Measurements from ENCODE around the gene PYROXD2.
"Not testable (repeated sequence)": the region's sequence is repeated elsewhere in the genome, so short reads cannot be mapped to it uniquely, and the experiment has no call there.

Gene PYROXD2

DNA sequence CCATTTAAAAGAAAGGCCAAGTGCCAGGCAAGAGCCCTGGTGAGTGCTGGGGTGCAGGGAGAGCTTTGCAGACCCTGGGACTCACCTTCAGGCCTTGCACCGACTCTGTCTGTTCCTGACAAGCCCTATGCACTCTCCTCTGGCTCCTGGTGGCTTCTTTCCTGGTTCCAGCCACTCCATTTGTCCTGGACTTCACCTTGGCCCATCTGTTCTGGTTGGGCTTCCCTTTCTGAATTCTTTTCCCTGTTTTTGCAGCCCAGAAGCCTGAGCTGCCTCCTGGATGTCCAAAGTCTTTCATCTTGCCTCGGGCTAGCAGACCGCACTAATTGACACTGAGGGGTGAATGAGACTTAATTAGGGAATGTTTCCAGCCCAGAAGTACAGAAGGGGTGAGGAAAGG is 60.5 kb downstream of the PYROXD2 start:
- Mint-ChIP-seq H3K9me3 (no peaks in the 10 kb centered on the region), H3K27me3 (peaks cover 38% of the 10 kb centered on the region), H3K4me3 (no peak overlapping the region), H3K36me3 (no peaks in the 10 kb centered on the region), H3K27ac (no peak overlapping the region), H3K4me1 (peaks cover 11% of the 10 kb centered on the region)
- ATAC-seq, result no peak

DNA sequence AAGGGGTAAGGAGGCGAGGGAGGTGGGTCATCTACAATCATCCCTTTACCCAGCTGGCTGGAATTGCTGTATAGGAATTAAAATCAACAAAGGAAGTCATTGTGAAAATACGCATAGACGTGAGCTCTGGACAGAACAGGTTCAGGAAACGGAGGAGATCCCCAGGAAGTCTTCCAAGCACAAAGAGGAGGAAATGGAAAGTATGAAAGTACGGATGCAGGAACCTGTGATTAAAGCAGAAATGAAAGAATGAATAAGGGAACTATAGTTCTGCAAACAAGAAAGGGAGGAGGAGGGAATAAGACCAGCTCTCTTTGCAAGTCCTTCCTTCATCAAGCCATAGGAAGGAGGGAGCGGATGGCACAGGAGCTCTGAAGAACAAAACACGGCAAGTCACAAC is 61.8 kb downstream of the PYROXD2 start:
- no peak overlapping the region for H3K4me3 Mint-ChIP-seq
- H3K27me3 Mint-ChIP-seq, result peaks cover 38% of the 10 kb centered on the region
- H3K4me1 Mint-ChIP-seq, result peaks cover 16% of the 10 kb centered on the region
- ATAC-seq, result no peak
- no peak overlapping the region for H3K27ac Mint-ChIP-seq
- no peaks in the 10 kb centered on the region for H3K36me3 Mint-ChIP-seq
- H3K9me3 Mint-ChIP-seq, result no peaks in the 10 kb centered on the region

DNA sequence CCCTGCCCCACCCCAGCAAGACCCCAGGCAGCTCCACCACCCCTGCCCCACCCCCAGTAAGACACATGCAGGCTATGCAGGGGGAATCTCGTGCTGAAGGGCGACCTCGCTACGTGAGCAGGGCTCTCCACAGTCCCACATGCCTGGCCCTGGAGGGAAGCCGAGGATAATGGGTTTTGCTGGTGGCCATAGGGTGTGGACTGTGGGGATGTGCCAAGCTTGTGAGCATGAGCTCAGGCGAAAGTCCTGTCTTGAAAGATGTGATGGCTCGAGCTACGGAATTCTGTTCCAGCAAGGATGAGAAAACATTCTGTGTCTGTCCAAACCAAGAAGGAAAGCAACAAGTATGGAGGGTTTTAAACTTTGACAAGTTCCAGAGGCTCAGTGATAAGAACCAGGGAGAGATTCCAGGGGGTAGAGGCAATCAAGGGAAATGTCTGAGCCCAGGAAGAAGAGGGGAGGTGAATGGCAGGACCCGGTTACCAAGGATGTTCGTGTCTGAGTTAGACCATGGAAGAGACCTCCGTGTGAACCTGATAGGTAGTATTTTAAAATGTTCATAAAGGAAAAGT is 63.1 kb downstream of the PYROXD2 start:
- H3K27ac Mint-ChIP-seq, result no peak overlapping the region
- peaks cover 45% of the 10 kb centered on the region for H3K27me3 Mint-ChIP-seq
- ATAC-seq, result no peak
- H3K36me3 Mint-ChIP-seq, result no peaks in the 10 kb centered on the region
- H3K9me3 Mint-ChIP-seq, result peaks cover 4% of the 10 kb centered on the region
- H3K4me3 Mint-ChIP-seq, result no peak overlapping the region
- peaks cover 16% of the 10 kb centered on the region for H3K4me1 Mint-ChIP-seq

DNA sequence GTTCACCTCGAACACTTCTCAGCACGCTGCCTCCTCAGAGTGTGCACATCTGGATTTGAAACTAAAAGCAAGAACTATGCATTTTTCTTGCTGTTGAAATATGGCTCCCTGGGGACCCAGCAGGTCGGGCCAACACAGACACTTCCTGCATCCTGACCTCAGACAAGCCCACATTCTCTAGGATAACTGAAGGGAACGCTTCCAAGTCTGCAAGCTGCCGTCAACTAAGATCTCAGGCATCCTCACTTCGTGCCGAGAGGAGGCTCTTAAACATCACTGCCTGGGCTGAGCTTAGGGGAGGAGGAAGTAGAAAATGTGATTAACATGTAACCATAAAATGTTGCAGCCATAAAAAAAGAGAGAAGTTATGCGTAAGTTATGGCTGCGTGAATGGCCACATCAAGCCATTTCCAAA is 65.5 kb downstream of the PYROXD2 start:
- Mint-ChIP-seq H3K27me3 (peaks cover 54% of the 10 kb centered on the region), H3K4me3 (peak overlapping the region; percentile 79), H3K9me3 (peaks cover 11% of the 10 kb centered on the region), H3K4me1 (peaks cover 16% of the 10 kb centered on the region), H3K27ac (peak overlapping the region; percentile 35), H3K36me3 (no peaks in the 10 kb centered on the region)
- ATAC-seq, result peak; percentile 82

DNA sequence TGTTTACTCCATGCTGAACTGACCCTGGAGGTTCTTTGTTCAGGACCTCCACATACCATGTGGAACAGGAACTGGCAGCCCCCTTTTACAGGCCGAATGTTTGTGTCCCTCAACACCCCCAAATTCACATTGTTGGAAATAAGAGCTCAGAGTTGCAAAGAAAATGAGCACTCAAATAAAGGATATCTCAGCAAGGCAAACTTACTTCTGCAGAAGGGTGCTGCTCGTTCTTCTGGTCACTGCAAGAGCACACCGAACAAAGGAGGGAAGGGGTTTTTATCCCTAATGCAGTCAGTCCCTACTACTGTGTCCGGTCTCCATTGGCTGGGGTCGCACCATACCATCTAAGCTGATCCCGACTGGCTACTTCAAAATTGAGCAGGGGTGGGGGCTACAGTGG is 68.1 kb downstream of the PYROXD2 start:
- Mint-ChIP-seq H3K4me1 (peaks cover 18% of the 10 kb centered on the region), H3K4me3 (no peak overlapping the region), H3K27me3 (peaks cover 57% of the 10 kb centered on the region), H3K9me3 (peaks cover 11% of the 10 kb centered on the region), H3K27ac (no peak overlapping the region), H3K36me3 (no peaks in the 10 kb centered on the region)
- ATAC-seq, result no peak

DNA sequence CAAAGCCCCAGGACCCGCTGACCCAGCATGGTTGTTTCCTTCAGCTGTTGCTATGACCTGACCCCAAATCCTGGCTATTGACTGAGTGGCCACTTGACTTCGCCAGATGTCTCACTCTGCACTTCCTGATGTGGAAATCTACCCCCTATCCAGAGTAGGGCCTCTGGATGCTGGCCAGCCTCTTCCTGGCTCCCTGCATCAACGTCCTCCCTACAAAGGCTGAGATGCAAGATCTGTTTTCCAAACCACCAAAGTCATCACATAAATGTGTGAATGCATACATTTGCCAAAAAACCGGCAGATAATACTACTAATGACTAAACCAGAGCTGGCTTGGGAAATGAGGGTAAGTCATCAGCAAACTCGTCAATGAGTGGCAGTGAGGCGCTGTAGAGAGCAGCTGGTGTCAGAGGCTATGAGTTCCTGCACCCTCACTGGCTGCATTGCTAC is 70.4 kb downstream of the PYROXD2 start:
- no peak overlapping the region for H3K27ac Mint-ChIP-seq
- no peak overlapping the region for H3K4me3 Mint-ChIP-seq
- ATAC-seq, result no peak
- peaks cover 33% of the 10 kb centered on the region for H3K4me1 Mint-ChIP-seq
- peaks cover 11% of the 10 kb centered on the region for H3K9me3 Mint-ChIP-seq
- H3K36me3 Mint-ChIP-seq, result no peaks in the 10 kb centered on the region
- H3K27me3 Mint-ChIP-seq, result peaks cover 58% of the 10 kb centered on the region

DNA sequence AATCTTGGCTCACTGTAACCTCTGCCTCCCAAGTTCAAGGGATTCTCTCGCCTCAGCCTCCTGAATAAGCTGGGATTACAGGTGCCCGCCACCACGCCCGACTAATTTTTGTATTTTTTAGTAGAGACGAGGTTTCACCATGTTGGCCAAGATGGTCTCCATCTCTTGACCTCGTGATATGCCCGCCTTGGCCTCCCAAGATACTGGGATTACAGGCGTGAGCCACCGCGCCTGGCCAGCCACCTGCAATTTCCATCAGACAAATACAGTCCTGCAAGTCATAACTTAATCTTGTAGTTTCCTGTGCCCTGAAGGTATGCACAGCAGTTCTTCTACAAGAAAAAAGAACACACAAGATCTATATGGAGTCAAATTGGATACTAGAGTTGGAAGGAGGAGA is 73.3 kb downstream of the PYROXD2 start:
- H3K4me3 Mint-ChIP-seq, H3K27ac Mint-ChIP-seq, H3K9me3 Mint-ChIP-seq, H3K36me3 Mint-ChIP-seq, ATAC-seq: not testable (repeated sequence)
- Mint-ChIP-seq H3K27me3 (peaks cover 48% of the 10 kb centered on the region), H3K4me1 (peaks cover 28% of the 10 kb centered on the region)

DNA sequence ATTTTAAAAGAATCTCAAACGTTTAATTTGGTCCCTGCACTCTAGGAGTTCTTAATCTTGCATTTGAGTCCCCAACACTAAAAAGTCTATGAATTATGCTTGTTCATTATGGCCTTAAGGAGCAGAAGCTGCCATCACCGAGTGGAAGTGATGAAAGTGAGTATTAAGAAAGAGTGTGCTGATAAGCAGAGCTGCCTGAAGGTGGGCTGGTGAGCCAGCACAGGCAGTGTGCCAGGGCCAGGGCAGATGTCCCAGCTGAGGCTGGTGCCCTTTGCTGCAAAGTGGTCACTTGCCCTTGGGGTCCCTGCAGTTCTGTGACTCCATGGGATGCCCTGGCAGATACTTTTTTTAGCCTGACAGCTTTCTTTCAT is 74.1 kb downstream of the PYROXD2 start:
- no peak for ATAC-seq
- Mint-ChIP-seq H3K9me3 (no peaks in the 10 kb centered on the region), H3K4me3 (no peak overlapping the region), H3K4me1 (peaks cover 28% of the 10 kb centered on the region), H3K27ac (no peak overlapping the region), H3K27me3 (peaks cover 40% of the 10 kb centered on the region), H3K36me3 (no peaks in the 10 kb centered on the region)

DNA sequence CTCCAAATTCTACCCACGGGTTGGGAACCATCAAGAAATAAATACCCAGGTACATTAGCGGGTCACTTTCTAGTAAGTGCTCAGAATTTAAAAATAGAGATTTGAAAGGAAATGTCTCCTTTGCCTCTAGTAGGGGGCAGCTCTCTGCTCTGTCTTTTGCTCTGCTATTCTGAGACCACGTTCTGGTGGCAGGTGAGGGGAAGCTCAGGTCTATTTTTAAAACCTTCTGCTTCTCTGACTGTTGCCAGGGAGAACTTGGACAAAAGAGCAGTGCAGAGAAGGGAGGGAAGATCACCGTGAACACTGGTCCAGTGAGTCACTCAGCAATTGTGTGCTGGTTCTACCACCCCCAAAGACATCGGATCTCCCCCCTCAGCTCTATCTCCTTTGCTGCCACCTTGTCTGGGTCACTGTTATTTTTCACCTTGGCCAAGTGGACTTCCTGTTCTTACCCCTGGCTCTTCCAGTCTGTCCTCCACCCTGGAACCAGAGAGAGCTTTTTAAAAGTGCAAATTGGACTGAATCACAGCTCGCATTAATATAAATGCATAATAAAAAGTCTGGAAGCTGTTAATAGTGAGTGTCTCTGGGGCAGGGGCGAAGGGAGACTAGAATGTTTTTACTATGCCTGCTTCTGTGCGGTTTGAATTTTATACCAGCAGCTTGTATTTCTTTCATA is 74.6 kb downstream of the PYROXD2 start:
- Mint-ChIP-seq H3K27ac (no peak overlapping the region), H3K4me1 (peaks cover 28% of the 10 kb centered on the region), H3K4me3 (peak overlapping the region; percentile 49), H3K27me3 (peaks cover 35% of the 10 kb centered on the region), H3K36me3 (no peaks in the 10 kb centered on the region), H3K9me3 (no peaks in the 10 kb centered on the region)
- peak; percentile 56 for ATAC-seq

DNA sequence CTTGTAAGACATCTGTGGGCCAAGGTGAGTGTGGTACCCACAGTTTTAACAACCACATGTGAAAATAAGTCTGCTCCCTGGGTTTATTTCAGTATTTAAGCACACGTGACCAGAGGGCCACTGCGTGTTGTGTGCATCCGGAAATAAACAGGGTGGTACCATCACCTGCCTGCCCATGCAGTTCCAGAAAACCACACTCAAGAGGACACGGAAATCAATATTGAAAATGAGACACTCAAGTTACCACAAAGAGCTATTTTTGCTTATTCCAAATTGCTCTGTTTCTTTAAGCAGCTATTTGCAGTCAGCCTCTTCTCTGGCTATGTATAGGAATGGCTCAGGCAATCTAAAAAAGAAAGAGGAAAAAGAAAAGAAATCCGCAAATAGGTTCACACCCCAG is 75.2 kb downstream of the PYROXD2 start:
- H3K27ac Mint-ChIP-seq, result no peak overlapping the region
- ATAC-seq, result peak; percentile 80
- H3K9me3 Mint-ChIP-seq, result no peaks in the 10 kb centered on the region
- peak overlapping the region; percentile 49 for H3K4me3 Mint-ChIP-seq
- H3K36me3 Mint-ChIP-seq, result no peaks in the 10 kb centered on the region
- H3K4me1 Mint-ChIP-seq, result peaks cover 28% of the 10 kb centered on the region
- H3K27me3 Mint-ChIP-seq, result peaks cover 32% of the 10 kb centered on the region

DNA sequence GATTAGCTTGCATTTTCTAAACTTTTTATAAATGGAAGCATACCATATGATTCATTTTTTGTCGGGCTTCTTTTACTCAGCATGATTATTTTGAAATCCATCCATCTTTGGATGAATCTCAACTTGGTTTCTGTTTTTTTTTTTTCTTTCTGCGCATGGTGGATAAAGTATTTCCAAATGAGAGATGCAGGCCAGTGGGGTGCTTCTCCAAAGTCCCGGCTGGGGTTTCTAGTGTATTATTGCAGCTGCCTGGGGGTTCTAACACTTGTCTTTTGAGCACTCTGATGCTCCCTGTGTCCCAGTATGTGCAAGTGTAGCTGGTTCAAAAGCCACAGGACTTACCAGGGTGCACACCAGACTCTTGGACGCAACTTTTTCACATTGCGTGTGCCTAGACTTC is 76.1 kb downstream of the PYROXD2 start:
- H3K4me3 Mint-ChIP-seq, result no peak overlapping the region
- peaks cover 28% of the 10 kb centered on the region for H3K4me1 Mint-ChIP-seq
- ATAC-seq, result no peak
- H3K9me3 Mint-ChIP-seq, result no peaks in the 10 kb centered on the region
- H3K27me3 Mint-ChIP-seq, result peaks cover 24% of the 10 kb centered on the region
- H3K36me3 Mint-ChIP-seq, result no peaks in the 10 kb centered on the region
- H3K27ac Mint-ChIP-seq, result no peak overlapping the region

DNA sequence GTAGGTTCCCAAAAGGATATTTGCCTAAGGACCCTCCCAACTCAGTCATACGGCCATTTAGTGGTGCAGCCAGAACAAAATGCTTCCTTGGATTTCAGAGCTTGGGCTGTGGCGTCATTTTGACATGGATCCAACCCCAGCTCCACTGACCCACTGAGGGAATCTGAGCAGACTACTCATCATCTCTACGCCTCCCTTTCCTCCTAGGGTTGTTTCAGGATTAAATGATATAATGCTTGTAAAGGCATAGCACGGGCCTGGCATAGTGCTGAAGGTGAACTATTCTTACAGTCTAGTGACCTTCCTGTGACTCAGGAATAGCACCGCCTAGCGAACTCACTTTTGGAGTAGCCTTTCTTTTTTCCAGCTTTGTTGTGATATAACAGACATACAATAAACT is 76.7 kb downstream of the PYROXD2 start:
- no peak overlapping the region for H3K27ac Mint-ChIP-seq
- no peak for ATAC-seq
- peaks cover 19% of the 10 kb centered on the region for H3K27me3 Mint-ChIP-seq
- H3K36me3 Mint-ChIP-seq, result no peaks in the 10 kb centered on the region
- H3K9me3 Mint-ChIP-seq, result no peaks in the 10 kb centered on the region
- H3K4me3 Mint-ChIP-seq, result no peak overlapping the region
- peaks cover 28% of the 10 kb centered on the region for H3K4me1 Mint-ChIP-seq

DNA sequence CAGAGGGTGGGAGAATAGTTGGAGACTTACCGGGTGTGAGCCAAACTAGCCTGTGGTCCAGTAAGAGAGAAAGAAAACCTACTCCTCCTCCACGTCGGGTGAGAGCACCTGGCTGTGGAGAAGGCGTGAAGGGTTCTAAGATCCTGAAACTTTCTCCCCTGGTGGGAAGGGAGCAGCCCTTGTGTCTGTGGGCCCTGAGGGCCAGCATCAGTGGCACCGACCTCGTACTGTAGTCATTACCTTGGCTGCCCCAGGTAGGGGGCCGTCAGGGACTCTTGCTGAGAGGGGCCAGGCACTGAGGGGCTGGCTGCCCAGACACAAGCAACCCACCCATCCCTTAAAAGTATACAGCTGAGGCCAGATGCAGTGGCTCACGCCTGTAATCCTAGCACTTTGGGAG is 77.5 kb downstream of the PYROXD2 start:
- Mint-ChIP-seq H3K9me3 (no peaks in the 10 kb centered on the region), H3K4me1 (peaks cover 25% of the 10 kb centered on the region), H3K4me3 (no peak overlapping the region), H3K27me3 (peaks cover 10% of the 10 kb centered on the region), H3K36me3 (no peaks in the 10 kb centered on the region), H3K27ac (no peak overlapping the region)
- no peak for ATAC-seq
